Measurements from ENCODE around the gene KCNJ6.

DNA sequence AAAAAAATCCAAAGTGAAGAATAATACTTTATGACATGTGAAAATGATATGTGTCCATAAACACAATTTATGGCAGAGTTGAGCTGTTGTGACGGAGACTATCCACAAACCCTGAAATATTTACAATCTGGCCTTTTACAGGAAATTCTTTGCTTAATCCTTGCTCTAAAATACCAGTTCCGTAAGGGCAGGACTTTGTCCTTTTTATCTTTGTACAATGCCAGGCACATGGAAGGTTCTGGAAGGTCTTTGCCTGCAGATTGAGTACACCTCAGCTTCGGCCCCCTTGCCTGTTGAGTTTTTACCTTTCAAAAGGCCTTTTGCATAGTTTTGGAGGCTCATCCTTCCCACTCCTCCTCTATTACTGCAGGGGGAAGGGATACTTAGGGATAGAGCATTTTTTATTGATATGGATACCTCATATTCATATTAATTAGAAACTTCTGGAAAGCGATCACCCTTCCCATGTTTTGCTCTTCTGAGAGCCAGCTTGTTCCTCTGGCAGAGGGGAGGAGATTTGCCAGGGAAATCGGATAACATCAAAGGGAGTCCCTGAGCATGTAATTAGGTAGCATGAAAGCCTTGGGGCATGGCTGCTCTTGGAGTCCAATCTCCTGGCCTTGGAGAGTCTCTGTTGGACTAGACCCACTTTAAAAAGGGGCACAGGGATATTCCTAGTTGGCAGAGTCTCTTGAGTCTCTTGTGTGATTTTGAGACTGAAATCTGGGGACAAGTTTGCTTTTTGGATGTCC lies 217.1 kb downstream of the KCNJ6 start:
- TF ChIP-seq, protein P1, sequence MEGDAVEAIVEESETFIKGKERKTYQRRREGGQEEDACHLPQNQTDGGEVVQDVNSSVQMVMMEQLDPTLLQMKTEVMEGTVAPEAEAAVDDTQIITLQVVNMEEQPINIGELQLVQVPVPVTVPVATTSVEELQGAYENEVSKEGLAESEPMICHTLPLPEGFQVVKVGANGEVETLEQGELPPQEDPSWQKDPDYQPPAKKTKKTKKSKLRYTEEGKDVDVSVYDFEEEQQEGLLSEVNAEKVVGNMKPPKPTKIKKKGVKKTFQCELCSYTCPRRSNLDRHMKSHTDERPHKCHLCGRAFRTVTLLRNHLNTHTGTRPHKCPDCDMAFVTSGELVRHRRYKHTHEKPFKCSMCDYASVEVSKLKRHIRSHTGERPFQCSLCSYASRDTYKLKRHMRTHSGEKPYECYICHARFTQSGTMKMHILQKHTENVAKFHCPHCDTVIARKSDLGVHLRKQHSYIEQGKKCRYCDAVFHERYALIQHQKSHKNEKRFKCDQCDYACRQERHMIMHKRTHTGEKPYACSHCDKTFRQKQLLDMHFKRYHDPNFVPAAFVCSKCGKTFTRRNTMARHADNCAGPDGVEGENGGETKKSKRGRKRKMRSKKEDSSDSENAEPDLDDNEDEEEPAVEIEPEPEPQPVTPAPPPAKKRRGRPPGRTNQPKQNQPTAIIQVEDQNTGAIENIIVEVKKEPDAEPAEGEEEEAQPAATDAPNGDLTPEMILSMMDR (IDR thresholded peaks at IDR 0.05; ENCODE audit: low read depth, low read length) = no peak
- no peak for TF ChIP-seq POLR2A (IDR thresholded peaks at IDR 0.05; ENCODE audit: extremely low read depth, insufficient read length)
- TF ChIP-seq, protein P2, sequence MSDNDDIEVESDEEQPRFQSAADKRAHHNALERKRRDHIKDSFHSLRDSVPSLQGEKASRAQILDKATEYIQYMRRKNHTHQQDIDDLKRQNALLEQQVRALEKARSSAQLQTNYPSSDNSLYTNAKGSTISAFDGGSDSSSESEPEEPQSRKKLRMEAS (IDR thresholded peaks at IDR 0.05; ENCODE audit: low read depth, low read length) = no peak
